NOMO-1 treated with dmso at 0.1 percent for 144 hours (cell line): ENCODE results near the gene MAVS.

Source experiments
- DNase-seq: peaks from one replicate; lab custom pipeline; 2025; ENCODE audit not compliant: unreplicated experiment; lab: John Stamatoyannopoulos, UW

MAVS gene

DNA sequence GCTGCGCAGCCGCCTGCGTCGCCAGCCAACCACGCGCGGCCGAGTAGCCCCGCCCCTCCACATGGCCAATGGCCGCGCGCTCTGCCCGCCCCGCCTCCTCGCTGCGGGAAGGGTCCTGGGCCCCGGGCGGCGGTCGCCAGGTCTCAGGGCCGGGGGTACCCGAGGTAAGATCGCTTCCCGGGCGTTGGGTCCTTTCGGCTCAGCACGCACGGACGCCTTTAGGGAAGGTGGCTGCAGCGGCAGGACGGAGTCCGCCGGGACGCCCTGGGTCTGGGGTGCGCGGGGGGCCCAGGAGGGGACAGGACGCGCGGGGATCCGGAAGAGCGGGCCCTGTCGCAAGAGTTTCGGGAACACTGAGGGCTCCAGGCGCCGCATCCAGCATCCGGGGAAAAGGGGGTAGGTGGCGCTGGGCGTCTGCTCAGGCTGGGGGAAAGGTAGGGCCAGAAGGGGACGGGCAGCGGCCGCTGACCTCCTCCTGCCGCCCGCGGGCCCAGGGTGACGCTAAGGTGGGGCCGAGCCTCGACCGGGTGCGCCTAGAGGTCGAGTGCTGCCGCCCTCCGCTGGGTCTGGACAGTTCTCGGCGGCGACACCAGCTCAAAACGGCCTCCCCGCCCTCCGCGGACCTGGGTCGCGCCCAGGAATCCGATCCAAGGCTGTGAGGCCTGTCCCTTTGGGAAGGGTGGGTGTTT is at the start of gene MAVS:
Gene MAVS, plus strand, starts transcription at position 95 of the 689 bp plus-strand sequence. CDS start 7,791 bp downstream, outside the sequence.
- DNase-seq, result peak; percentile 72

- DNase-seq, result no peak
These were observed 49.4 kb upstream of the MAVS start for GRCh38 chr20:3797226-3797545.

- DNase-seq, result no peak
These were observed 48.9 kb upstream of the MAVS start for GRCh38 chr20:3797592-3798372.

GRCh38 chr20:3798373-3798768 is 48.3 kb upstream of the MAVS start:
- DNase-seq, result no peak

DNA sequence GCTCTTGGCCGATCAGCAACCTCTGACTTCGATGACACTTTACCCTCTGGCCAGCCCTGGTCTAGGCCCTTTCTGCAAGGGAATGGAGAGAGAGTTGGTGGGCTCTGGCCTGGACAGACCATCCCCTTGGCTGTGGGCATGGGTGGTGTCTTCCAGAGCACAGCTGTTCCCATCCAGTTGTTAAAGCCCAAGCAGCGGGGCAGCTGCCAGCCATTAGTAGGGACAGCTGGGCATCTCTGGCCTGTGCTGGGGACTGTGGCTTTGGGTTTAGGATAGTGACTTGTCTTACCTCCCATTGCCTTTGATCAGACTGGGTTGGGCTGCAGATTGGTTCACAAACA is 47.8 kb upstream of the MAVS start:
- no peak for DNase-seq

- DNase-seq, result no peak
These were observed 46.3 kb upstream of the MAVS start for GRCh38 chr20:3800256-3800877.

GRCh38 chr20:3800878-3801260 is 45.8 kb upstream of the MAVS start:
- no peak for DNase-seq

DNA sequence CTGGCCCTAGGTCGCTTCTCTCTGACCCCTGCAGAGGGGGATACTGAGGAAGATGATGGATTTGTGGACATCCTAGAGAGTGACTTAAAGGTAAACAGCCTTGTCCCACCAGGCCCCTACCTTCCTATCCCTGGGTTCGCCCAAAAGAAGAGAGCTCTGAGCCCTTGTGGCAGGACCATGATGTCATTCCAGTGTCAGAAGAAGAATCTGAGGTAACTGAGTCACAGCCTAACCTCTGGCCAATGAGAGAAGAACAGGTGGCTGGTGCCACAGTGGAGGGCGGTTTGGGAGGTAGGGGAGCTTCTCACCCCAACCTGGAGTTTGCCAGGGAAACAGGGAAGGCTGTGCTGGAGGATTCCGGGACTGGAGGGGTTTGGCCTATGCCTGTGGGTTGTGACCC is 45.3 kb upstream of the MAVS start:
- no peak for DNase-seq

DNA sequence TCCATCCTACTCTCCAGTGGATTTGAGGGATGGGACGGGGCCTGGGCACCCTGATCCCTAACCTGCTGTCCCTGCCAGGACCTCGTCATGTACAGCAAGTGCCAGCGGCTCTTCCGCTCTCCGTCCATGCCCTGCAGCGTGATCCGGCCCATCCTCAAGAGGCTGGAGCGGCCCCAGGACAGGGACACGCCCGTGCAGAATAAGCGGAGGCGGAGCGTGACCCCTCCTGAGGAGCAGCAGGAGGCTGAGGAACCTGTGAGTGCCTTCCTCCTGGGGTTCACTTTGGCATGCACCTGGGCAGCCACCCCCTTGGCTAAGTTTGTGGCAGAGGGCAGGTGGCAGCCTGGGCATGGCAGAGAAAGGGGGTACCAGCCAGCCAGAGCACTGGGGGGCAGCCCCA is 44.8 kb upstream of the MAVS start:
- DNase-seq, result no peak

GRCh38 chr20:3802524-3803239 is 44.0 kb upstream of the MAVS start:
- DNase-seq, result no peak

DNA sequence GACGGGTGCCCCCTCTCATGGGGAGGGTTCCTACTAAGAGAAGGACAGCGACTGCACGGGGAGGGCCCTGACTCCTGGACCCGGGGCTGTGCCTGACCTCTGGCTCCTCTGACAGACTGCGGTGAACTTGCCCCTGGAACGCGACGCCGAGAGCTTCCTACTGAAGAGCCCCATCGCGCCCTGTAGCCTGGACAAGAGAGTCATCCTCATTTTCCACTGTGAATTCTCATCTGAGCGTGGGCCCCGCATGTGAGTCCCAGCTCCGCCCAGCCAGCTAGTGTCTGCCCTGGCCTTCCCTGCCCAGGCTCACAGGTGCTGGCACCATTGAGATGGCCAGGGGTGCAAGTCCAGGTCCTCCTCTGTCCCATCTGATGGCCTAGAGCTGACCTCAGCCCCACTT is 43.3 kb upstream of the MAVS start:
- no peak for DNase-seq

GRCh38 chr20:3803854-3804253 is 42.8 kb upstream of the MAVS start:
- no peak for DNase-seq

DNA sequence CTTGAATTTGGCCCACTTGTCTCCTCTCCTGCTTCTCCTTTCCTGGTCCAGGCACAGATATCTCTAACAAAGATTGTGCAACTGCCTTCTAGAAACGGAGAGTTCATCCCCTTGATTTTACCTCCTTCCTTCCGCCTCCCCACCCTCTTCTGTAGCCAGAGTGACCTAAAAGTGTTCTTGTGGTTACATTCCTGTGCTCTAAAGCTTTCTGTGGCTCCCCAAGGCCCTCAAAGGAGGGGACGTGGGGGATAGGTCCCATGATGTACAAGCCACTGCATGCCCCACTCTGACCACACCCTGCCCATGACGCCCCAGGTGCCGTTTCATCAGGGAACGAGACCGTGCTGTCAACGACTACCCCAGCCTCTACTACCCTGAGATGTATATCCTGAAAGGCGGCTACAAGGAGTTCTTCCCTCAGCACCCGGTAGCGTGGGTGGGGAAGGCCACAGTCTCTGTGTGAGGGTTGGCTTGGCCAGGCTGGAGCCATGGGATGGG is 42.3 kb upstream of the MAVS start:
- DNase-seq, result peak; percentile 28

GRCh38 chr20:3804781-3805180 is 41.9 kb upstream of the MAVS start:
- DNase-seq, result no peak

DNA sequence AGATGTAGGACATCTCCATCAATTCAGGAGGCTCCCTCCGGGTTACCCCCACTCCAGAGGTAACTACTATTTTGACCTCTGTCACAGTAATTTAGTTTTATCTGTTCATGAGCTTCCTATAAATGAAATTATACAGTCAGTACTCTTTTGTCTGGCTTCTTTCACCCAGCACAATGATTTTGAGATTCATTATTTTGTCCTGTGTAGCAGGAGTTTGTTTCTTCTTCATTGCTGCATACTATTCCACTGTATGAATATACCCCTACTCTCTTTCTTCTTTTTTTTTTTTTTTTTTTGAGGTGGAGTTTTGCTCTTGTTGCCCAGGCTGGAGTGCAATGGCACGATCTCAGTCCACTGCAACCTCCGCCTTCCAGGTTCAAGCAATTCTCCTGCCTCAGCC is 38.1 kb upstream of the MAVS start:
- no peak for DNase-seq

GRCh38 chr20:3811467-3812258 is 35.0 kb upstream of the MAVS start:
- peak; percentile 92 for DNase-seq

DNA sequence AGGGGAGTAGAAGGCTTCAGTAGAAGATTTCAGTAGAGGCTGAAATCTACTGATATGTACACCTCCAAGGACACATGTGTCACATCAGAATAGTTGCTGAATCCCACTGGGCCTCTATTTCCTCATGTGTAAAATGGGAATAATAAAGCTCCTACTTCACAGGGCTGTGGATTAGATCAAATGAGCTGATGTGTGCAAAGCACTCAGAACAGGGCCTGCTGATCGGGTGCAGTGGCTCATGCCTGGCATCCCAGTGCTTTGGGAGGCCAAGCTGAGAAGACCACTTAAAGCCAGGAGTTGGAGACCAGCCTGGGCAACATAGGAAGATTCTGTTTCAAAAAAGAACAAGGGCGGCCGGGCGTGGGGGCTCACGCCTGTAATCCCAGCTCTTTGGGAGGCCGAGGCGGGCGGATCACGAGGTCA is 34.4 kb upstream of the MAVS start:
- DNase-seq, result no peak

GRCh38 chr20:3812975-3813847 is 33.4 kb upstream of the MAVS start:
- no peak for DNase-seq

DNA sequence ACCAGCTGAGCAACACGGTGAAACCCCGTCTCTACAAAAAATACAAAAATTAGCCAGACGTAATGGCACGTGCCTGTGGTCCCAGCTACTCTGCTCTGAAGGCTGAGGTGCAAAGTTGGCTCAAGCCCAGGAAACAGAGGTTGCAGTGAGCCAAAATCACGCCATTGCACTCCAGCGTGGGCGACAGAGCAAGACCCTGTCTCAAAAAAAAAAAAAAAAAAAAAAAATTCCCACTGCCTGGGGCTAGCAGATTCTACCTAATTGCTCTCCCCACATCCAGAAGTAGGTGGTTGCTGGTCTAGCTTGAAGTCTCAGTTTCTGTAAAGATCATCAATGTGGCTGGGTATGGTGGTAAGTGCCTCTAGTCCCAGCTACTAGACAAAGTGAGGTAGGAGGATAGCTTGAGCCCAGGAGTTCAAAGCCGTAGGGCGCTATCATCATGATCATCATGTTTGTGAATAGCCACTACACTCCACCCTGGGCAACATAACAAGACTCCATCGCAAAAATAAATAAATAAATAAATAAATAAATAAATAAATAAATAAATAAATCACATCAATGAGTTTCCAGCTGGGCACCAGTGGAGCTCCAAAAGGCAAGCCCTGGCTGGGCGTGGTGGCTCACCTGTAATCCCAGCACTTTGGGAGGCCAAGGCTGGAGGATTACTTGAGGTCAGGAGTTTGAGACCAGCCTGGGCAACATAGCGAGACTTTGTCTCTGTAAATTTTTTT is 32.6 kb upstream of the MAVS start:
- no peak for DNase-seq
